Activated CD8-positive, alpha-beta memory T cell treated with anti-CD3 and anti-CD28 coated beads for 1 hour (primary cell): ENCODE measurements around the gene KRTAP13-2.

Experiments used
- DNase-seq, 2 donors: peaks; one replicate each; pipeline ENCODE4 v3.0.0-alpha.2; 2020; ENCODE audit warnings: low read depth in 1 of 2; ENCODE audit errors: extremely low read depth in 1 of 2

Gene KRTAP13-2

DNA sequence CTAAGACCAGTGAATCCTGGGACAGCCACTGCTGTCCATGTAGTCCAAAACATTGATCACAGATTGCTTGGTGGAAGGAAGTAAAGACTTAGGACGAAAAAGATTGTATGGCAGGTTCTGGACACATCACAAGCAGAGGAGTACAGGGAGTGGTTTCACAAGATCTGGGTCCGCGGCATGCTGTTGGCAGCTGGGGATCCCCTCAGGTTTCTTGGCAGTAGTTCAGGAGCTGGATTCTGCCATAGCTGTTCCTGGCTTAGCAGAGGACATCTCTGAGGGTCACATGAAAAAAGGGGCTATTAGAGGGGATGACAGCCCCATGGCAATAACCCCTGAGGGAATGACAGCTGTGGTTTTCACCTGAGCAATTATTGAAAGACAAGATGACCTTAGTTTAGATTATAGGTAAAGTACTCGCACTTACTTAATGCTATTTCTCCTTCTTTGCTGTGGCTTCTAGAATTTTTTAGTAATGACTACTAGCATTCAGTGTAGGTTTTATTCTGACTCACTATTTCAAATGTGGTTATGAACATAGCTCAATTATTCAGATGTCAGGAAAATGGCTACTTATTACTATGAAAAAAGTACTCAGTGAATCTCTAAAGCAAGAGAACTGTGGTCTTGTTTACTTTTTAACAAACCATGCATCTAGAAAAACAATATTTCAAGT lies 42.7 kb downstream of the KRTAP13-2 start:
- DNase-seq: no peak

DNA sequence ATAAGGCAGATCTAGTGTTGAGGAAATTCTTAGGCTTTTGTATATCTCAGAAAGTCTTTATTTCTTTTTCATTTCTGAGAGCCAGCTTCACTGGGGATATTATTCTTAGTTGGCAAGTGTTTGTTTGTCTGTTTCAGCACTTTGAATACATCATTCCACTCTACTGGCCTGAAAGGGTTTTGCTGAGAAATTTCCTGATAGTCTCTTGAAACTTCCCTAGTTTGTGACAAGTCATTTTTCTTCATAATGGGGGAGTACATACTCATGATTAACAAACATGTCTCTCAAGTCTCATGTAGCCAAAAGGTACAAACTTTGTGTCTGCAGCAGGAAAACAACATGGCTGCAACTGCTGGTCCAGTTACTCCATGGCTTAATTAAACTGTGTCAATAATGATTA lies 45.7 kb downstream of the KRTAP13-2 start:
- no peak for DNase-seq
